Caco-2 (cell line): ENCODE data around the gene SCLT1. TPM values are rescaled to one million over a fixed set of nuclear protein-coding genes. Genes with fewer than 3 reads are reported as not detected.

Experiments
- BruUV-seq: library from RNA; stranded (reverse); fragments of 400-500 nt; replicated peaks from 2 replicates; lab custom pipeline; 2021; lab: Mats Ljungman, UMichigan
- CTCF ChIA-PET: fragments of 300-600 bp; sonication (Branson Sonifier 250); formaldehyde crosslinking; loops from one replicate; lab custom pipeline; 2022; ENCODE audit warnings: antibody characterized with exemption; lab: Charles Lee
- POLR2A ChIA-PET: fragments of 300-600 bp; sonication (Branson Sonifier 250); formaldehyde crosslinking; loops from one replicate; lab custom pipeline; 2022; ENCODE audit warnings: antibody characterized with exemption; lab: Charles Lee
- DNase-seq, 2 experiments: peaks; one replicate each; pipeline versions ENCODE4 v3.0.0 to v3.0.0-alpha.2; 2020 to 2022
- H3K27me3 ChIP-seq: replicated peaks from 2 replicates; pipeline ENCODE4 v1.6.0; 2011; ENCODE audit warnings: low read length; ENCODE audit not compliant: control insufficient read depth, insufficient read depth
- H3K36me3 ChIP-seq: 2 replicates; pipeline ENCODE4 v1.5.1; 2011; ENCODE audit warnings: low read length; ENCODE audit not compliant: control insufficient read depth, insufficient read depth
- H3K4me1 ChIP-seq: fragments of 250-450 bp; sonication (Bioruptor Pico); 2 replicates; pipeline ENCODE4 v1.5.1; 2020; ENCODE audit warnings: mild to moderate bottlenecking
- H3K4me3 ChIP-seq: 2 replicates; pipeline ENCODE4 v1.5.1; 2011; ENCODE audit warnings: low read depth, mild to moderate bottlenecking, control low read depth, low read length
- H3K9me3 ChIP-seq: fragments of 250-450 bp; sonication (Bioruptor Pico); 2 replicates; pipeline ENCODE4 v1.5.1; 2020; ENCODE audit warnings: mild to moderate bottlenecking, moderate library complexity
- H3K27ac Mint-ChIP-seq: one replicate; pipeline ENCODE4 v1.8.0; 2022; ENCODE audit warnings: mixed read lengths; ENCODE audit not compliant: unreplicated experiment
- H3K27me3 Mint-ChIP-seq: one replicate; pipeline ENCODE4 v1.8.0; 2022; ENCODE audit warnings: mixed read lengths; ENCODE audit not compliant: insufficient read depth, unreplicated experiment
- H3K36me3 Mint-ChIP-seq: one replicate; pipeline ENCODE4 v1.8.0; 2022; ENCODE audit warnings: mild to moderate bottlenecking, mixed read lengths; ENCODE audit not compliant: insufficient read depth, unreplicated experiment
- H3K4me1 Mint-ChIP-seq: one replicate; pipeline ENCODE4 v1.8.0; 2022; ENCODE audit warnings: low read depth, mixed read lengths; ENCODE audit not compliant: unreplicated experiment
- H3K4me3 Mint-ChIP-seq: one replicate; pipeline ENCODE4 v1.8.0; 2022; ENCODE audit warnings: mild to moderate bottlenecking, moderate library complexity, mixed read lengths; ENCODE audit not compliant: unreplicated experiment
- H3K9me3 Mint-ChIP-seq: one replicate; pipeline ENCODE4 v1.8.0; 2022; ENCODE audit warnings: mixed read lengths; ENCODE audit not compliant: unreplicated experiment
- CTCF ChIP-seq, 2 experiments: fragments of 200-600 bp in 1 of 2; IDR thresholded peaks; 1 replicate in 1 of 2; 2 replicates in 1 of 2; pipeline versions ENCODE4 v1.5.1 to v1.8.0; 2011 to 2022; ENCODE audit warnings: antibody characterized with exemption in 1 of 2, control low read depth in 1 of 2, inconsistent platforms in 1 of 2, low read depth in 1 of 2, low read length in 1 of 2, mild to moderate bottlenecking in 1 of 2, moderate library complexity in 1 of 2; ENCODE audit not compliant: insufficient read depth in 1 of 2, severe bottlenecking in 1 of 2, unreplicated experiment in 1 of 2
- intact Hi-C: fragments of 100-400 bp; cut with micrococcal nuclease; formaldehyde crosslinking; loops from one replicate; pipeline ENCODE4 v1.10.0; 2022; ENCODE audit not compliant: unreplicated experiment
- total RNA-seq: library from RNA; stranded (reverse); gene quantifications from 2 replicates; pipeline ENCODE4 v1.2.3, GENCODE V29; 2022

SCLT1 gene
- total RNA-seq, 1 experiment from 2014 or later: 9.3 TPM

GRCh38 chr4:128861856-128862518 lies 231.4 kb downstream of the SCLT1 start:
- Mint-ChIP-seq H3K9me3 (no peaks in the 10 kb centered on the region), H3K27ac (no peak overlapping the region), H3K36me3 (peaks cover 92% of the 10 kb centered on the region), H3K4me3 (no peak overlapping the region), H3K4me1 (peaks cover 21% of the 10 kb centered on the region), H3K27me3 (no peaks in the 10 kb centered on the region)
- no peak for TF ChIP-seq CTCF (IDR thresholded peaks at IDR 0.05; ENCODE audit: insufficient read depth in 1 of 2, low read depth in 1 of 2, low read length in 1 of 2, severe bottlenecking in 1 of 2, unreplicated experiment in 1 of 2)
- Histone ChIP-seq H3K36me3 (peaks cover 3% of the 10 kb centered on the region; the same call in 1 of the 2 replicates), H3K4me3 (no peak overlapping the region), H3K27me3 (no peaks in the 10 kb centered on the region), H3K9me3 (no peaks in the 10 kb centered on the region), H3K4me1 (no peaks in the 10 kb centered on the region; the same call in 1 of the 2 replicates)
- POLR2A ChIA-PET: no interaction called here
- CTCF ChIA-PET: no interaction called here
- DNase-seq: no peak
- intact Hi-C loops: loop anchor here (2.0 kb wide), 2 partner anchors 287 to 297 kb away; no protein-coding TSS in a partner anchor
- BruUV-seq: no TSS peak

GRCh38 chr4:128859887-128860677 lies 233.3 kb downstream of the SCLT1 start:
- Mint-ChIP-seq H3K27me3 (no peaks in the 10 kb centered on the region), H3K4me3 (no peak overlapping the region), H3K27ac (no peak overlapping the region), H3K36me3 (peaks cover 89% of the 10 kb centered on the region), H3K9me3 (no peaks in the 10 kb centered on the region), H3K4me1 (peaks cover 7% of the 10 kb centered on the region)
- CTCF ChIA-PET: no interaction called here
- no peak for DNase-seq
- BruUV-seq: no TSS peak
- Histone ChIP-seq H3K9me3 (no peaks in the 10 kb centered on the region), H3K27me3 (no peaks in the 10 kb centered on the region), H3K36me3 (peaks cover 3% of the 10 kb centered on the region; the same call in 1 of the 2 replicates), H3K4me1 (no peaks in the 10 kb centered on the region), H3K4me3 (no peak overlapping the region)
- intact Hi-C loops: no loop called here
- POLR2A ChIA-PET: no interaction called here
- TF ChIP-seq CTCF (IDR thresholded peaks at IDR 0.05; ENCODE audit: insufficient read depth in 1 of 2, low read depth in 1 of 2, low read length in 1 of 2, severe bottlenecking in 1 of 2, unreplicated experiment in 1 of 2): no peak

- H3K4me3 Mint-ChIP-seq: no peak overlapping the region
- no peak for TF ChIP-seq CTCF (IDR thresholded peaks at IDR 0.05; ENCODE audit: insufficient read depth in 1 of 2, low read depth in 1 of 2, low read length in 1 of 2, severe bottlenecking in 1 of 2, unreplicated experiment in 1 of 2)
- POLR2A ChIA-PET: no interaction called here
- no peak overlapping the region for H3K27ac Mint-ChIP-seq
- no peaks in the 10 kb centered on the region for H3K9me3 Mint-ChIP-seq
- CTCF ChIA-PET: no interaction called here
- intact Hi-C loops: no loop called here
- H3K4me3 ChIP-seq: no peak overlapping the region
- peaks cover 3% of the 10 kb centered on the region; the same call in 1 of the 2 replicates for H3K36me3 ChIP-seq
- no peaks in the 10 kb centered on the region for H3K9me3 ChIP-seq
- DNase-seq: no peak
- H3K27me3 ChIP-seq: no peaks in the 10 kb centered on the region
- H3K27me3 Mint-ChIP-seq: no peaks in the 10 kb centered on the region
- BruUV-seq: no TSS peak
- H3K4me1 ChIP-seq: no peaks in the 10 kb centered on the region
- peaks cover 7% of the 10 kb centered on the region for H3K4me1 Mint-ChIP-seq
- H3K36me3 Mint-ChIP-seq: peaks cover 91% of the 10 kb centered on the region
These were observed 234.3 kb downstream of the SCLT1 start for GRCh38 chr4:128858879-128859671.
